ENCODE measurements around the gene CLEC18B.
A peak's percentile ranks its signal among the peaks of the same experiment; 100 is the strongest.
"Not testable (repeated sequence)": the region's sequence is repeated elsewhere in the genome, so short reads cannot be mapped to it uniquely, and the experiment has no call there.

Gene CLEC18B

DNA sequence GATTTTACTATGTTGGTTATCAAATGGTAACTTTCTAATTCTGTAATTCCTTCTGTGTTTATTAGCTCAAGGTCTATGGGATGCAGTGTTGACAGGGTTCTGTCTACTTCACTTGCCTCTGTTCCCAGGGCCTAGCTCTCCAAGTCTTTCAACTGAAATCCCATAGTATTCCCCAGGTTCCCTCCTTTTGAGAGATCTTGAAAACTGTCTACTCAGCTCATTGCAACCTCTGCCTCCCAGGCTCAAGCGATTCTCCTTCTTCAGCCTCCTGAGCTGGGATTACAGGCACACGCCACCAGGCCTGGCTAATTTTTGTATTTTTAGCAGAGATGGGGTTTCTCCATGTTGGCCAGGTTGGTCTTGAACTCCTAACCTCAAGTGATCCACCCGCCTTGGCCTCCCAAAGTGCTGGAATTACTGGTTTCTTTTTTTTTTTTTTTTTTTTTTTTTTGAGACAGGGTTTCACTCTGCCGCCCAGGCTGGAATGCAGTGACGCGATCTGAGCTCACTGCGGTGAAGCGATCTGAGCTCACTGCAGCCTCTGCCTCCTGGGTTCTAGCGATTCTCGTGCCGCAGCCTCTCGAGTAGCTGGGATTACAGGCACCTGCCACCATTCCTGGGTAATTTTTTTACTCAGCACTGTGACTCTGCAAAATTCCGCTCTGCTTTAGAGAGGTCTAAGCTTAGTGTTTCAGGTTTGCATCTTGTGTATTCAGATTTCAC is 22.5 kb upstream of the CLEC18B start:
- not testable (repeated sequence) for DNase-seq (ENCODE audit: low spot score)

DNA sequence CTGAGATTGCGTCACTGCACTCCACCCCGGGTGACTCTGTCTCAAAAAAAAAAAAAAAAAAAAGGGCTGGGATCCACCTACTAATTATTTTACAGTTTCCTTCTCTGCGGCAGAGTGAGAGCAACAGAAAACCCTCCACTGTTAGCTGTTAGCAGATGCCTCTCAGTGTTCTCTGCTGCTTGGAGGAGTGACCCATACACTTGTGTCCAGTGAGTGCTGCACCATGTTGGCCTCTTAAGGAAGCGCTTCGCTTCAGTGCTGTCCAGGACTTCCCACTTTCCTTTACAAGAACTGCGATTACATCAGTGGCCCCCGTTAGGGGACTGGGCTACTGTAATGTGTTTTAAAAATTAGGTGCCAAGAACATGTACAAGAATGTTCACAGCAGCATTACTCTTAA is 18.4 kb upstream of the CLEC18B start:
- no peak for DNase-seq (ENCODE audit: low spot score)

DNA sequence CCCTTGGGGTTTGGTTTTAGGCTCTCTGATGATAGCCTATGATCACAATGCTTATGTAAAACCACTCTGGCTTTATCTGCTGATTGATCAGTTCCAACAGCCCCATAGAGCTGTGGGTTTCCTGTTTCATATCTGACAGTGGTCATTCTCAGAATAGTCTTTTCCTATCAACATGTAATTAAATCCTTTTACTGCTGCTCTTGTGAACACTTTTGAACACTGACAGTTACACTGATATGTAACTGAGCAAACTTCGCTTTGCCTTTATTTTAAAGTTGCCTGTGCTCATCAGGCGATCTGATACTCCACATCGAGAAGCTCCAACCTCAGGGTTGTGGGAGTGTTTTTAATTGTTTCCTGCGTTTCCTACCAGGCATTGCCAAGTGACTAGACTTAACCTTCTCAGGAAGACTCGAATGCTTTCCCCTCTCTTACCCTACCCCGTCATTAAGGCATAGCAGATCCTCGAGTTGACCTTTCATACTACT is 17.3 kb upstream of the CLEC18B start:
- no peak for DNase-seq (ENCODE audit: low spot score)

DNA sequence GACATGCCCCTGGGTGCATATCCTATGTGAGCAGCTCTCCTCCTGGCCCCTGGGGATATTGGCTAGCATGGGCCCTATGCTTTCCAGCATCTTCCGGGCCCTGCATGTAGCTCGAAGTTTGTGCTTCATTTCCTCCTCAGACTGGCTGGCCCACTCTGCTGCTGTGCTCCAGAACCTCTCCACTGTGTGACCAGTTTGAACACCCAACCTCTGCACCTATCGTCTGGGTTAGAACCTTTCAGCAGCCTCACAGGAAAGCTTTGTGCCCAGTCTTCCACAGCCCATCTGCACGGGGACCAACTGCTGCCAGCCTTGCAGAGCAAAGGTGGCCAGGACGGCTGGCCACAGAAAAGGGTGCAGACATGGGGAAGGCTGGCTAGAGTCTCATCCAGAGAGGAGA is 10.2 kb upstream of the CLEC18B start:
- no peak for DNase-seq (ENCODE audit: low spot score)

DNA sequence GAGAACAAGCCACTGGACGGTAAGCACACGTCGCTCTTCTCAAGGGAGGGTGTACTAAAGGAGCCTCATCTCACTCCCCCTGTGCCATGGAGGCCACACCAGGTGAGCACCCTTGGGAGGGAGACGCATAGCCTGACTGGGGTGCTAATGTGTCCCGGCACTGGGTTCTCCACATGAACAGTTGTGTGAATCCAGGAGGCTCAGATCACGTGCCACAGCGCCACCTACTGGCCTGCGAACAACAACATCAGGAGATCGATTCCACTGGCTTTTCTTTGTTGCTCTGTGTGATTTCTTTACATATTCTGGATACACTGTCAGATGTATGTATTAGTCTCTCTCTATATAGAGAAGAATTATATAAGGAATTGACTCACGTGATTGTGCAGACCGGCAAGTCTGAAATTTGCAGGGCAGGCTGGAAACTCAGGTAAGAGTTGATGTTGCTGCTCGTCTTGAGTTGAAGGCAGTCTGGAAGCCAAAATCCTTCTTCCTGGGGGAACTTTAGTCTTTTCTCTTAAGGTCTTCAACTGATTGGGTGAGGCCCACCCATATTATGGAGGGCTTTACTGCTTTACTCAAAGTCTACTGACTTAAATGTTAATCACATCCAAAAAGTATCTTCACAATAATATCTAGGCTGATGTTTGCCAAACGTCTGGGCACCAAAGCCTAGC is 8.9 kb upstream of the CLEC18B start:
- peak; percentile 63 for DNase-seq (ENCODE audit: low spot score)

DNA sequence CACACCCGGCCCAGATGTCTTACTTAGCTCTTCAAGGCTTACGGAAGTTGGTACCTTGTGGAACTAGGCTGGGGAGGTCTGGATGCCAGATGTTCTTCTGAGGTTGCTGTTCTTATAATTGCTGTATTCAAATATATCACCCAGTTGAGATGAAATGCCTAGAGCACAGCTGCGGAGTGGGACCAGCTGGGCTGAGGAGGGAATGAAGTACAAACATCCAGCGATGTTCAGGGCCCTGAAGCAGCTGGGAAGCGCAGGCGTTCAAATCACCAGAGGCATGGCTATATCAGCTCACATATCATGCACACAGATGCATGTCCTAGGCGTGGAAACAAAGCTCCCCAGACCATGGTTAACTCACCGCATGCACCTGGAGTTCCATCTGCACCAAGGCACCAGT is 7.2 kb upstream of the CLEC18B start:
- DNase-seq (ENCODE audit: low spot score): not testable (repeated sequence)

DNA sequence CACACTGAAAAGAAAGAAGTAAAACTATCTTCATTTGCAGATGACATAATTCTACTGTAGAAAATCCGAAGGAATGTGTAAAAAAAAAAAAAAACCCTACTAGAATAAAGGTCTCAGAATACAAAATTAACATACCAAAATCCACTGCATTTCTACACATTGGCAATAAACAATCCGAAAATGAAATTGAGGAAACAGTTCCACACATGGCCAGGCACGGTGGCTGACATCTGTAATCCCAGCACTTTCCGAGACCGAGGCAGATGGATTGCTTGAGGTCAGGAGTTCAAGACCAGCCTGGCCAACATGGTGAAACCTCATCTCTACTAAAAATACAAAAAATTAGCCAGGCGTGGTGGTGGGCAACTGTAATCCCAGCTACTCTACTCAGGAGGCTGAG is 4.5 kb upstream of the CLEC18B start:
- not testable (repeated sequence) for DNase-seq (ENCODE audit: low spot score)

DNA sequence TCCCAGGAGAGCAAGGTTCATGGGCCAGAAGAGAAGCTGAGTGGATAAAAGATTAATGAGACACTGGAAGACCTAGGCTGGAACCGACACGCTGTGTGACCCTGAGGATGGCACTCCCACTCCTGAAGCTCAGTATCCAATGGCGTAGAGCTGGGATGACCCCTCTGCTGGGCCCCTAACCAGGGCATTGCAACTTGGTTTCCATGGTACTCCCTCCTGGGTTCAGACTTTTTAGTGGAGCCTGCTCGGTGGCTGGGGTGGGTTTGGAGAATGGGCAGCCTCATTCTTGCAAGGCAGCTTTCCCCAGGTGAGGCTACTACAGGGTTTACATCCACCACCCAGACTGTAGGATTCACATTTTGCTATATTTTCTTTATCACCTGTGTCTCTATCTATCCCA is 2.4 kb upstream of the CLEC18B start:
- DNase-seq (ENCODE audit: low spot score): not testable (repeated sequence)

DNA sequence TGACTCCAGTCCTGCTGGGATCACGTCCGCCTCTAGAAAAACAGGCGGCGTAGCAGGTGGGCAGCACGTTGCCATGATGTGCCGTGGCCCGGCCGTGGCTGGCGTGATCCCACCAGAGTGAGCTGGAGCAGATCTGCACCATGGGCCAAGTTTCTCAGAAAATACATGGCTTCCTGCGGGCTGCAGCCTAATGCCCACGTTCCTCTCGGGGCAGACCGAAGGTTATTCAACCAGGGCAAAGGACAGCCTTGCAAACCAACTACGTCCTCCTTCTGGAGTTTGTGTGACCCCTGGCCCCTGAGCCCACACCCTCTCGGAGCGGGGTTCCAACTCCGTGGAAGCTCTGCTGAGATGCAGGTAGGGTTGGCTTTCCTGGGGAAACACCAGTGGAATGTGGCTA is 808 bp upstream of the CLEC18B start:
- DNase-seq (ENCODE audit: low spot score): not testable (repeated sequence)

DNA sequence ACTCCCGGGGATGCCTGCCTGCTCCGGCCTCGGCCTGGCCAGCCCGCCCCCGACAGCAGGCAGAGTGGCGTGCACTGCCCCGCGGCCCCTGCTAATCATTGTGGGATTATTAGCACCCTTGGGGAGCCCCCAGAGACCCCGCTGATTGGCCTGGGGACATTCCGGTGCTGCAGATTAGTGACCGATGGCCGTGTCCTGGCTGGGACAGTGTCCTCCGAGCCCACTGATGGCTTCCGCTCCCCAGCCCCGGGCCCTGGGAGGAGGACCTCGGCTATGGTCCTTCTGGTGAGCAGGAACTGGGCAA is 156 bp upstream of the CLEC18B start:
- not testable (repeated sequence) for DNase-seq (ENCODE audit: low spot score)

DNA sequence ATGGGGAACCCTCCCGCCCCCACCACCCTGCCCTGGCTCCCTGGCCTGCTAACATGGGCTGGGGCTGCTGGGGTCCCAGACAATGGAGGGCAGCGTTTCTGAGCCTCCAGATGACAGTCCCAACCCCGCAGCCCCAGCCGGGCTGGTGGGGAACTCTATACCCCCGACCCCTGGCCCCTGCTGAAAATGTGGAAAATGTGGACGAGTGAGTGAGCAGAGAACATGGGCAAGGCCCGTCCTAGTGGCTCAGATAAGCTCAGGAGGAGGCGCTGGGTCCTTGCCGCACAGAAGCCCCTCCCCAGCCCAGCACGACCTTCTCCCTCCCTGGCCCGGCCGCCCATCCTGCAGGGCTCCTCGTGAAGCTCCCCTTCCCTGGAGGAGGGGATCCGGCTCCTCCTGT is 1.5 kb downstream of the CLEC18B start:
- DNase-seq (ENCODE audit: low spot score): not testable (repeated sequence)

DNA sequence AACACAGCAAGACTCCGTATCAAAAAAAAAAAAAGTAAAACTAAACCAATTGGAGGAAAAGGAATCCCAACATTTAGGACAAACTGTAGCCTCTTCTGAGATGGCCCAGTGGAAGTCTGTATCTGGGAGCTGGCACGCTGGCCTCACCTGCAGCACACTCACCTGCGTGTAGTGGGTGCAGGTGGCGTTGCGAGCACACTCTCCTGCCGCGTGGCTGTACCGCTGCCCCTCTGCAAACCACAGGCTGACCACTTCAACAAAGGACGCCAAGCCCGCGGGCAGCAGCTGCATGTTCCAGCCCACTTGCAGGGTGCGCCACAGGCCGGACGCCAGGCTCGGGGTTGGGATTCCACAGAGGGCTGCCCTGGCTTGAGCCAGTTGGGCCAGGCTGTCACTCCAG is 3.4 kb downstream of the CLEC18B start:
- DNase-seq (ENCODE audit: low spot score): not testable (repeated sequence)

DNA sequence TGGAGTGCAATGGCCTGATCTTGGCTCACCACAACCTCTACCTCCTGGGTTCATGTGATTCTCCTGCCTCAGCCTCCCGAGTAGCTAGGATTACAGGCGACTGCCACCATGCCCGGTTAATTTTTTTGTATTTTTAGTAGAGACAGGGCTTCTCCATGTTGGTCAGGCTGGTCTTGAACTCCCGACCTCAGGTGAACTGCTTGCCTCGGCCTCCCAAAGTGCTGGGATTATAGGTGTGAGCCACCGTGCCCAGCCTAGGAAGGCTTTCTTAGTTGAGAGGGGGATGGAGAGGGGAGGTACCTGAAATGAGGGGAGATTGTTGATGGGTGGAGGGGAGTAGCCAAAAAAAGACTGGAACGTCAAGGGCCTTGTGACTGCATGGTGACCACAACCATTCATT is 7.4 kb downstream of the CLEC18B start:
- DNase-seq (ENCODE audit: low spot score): not testable (repeated sequence)

DNA sequence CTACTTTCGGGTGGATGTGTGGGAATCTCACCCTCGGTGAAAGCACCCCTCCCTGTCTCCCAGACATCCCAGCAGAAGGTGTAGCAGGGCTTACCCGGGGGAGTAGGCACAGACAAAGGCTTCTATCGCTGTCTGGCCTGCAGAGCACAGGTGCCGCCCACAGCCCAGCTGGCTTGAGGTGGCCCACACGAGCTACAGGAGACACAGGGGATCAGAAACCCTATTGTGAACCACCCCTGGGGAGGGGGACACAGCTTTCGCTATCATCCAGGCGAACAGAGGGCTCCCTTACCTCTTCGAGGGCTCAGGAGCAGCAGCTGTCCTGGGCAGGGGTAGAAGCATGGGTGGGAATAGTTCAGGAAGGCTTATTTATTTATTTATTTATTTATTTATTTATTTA is 7.8 kb downstream of the CLEC18B start:
- not testable (repeated sequence) for DNase-seq (ENCODE audit: low spot score)

DNA sequence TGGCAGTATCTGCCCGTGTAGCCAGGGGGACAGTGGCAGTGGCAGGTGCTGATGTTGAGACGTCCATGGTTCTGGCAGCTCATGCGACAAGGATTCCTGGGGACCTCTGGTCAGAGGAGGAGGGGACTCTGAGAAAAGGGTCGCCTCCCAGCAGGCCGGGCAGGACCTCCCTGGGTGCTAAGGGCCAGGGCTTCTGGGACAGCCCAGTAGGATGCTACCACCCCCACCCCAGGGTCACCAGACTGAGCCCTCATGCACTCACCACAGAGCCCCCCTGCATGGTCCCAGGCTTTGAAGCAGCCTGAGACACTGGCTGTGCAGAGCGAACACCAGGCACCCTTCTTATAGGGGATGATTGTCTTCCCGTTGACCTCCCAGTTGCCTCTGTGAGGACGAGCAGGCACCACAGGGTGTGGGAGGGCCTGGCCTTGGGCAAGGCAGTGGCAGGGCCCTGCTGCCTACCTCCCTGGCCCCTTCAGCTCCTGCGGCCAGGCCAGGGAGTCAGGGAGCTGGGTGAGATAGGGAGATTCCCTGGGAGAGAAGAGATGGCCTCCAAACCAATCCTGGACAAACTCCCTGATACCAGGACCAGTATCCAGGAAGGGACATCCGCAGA is 8.4 kb downstream of the CLEC18B start:
- DNase-seq (ENCODE audit: low spot score): not testable (repeated sequence)

DNA sequence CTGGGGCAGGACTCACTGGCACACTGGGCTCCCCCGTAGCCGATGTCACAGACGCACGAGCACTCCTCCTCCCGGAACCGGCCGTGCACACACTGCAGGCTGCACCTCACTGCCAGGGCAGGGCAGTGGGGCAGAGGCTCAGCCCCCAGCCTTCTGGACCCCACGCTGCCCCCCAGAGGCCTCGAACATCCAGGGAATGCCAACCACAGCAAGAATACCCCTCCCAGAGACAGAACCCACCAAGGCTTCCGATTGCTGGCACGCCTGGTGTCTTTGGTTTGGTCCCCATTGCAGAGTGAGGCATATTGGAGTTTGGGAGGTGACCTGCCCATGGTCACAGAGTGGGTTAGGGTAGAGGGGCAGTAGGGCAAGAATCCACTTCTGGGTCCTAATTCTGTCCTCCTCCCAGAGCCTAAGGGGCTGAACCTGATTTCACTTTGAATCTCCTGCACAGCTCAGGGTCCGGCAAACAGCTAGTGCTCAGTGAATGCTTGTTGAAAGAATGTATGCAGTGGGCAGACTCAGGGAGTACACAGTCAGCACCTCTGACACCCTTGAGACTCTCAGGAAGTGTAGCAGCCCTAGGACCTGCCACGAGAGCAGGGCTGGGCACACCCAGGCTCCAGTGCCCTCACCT is 9.0 kb downstream of the CLEC18B start:
- not testable (repeated sequence) for DNase-seq (ENCODE audit: low spot score)

DNA sequence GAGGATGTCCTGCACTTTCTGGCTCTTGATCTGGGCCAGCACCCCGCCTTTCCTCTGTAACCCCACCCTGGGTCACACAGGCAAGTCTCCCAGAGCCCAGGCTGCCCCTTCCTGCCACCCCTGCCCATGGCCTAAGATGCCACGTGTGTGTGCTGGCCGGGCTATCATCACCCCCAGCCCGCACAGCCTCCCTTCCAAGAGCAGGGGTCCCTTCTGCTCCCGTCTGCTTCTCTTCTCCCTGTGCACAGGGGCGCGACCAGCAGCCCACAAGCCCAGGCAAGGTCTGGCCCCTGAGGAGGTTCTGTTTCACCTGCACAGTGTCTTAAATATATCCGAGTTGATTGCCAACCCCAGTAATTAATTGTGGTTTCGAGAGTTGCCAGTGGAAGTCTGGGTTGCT is 10.3 kb downstream of the CLEC18B start:
- not testable (repeated sequence) for DNase-seq (ENCODE audit: low spot score)

DNA sequence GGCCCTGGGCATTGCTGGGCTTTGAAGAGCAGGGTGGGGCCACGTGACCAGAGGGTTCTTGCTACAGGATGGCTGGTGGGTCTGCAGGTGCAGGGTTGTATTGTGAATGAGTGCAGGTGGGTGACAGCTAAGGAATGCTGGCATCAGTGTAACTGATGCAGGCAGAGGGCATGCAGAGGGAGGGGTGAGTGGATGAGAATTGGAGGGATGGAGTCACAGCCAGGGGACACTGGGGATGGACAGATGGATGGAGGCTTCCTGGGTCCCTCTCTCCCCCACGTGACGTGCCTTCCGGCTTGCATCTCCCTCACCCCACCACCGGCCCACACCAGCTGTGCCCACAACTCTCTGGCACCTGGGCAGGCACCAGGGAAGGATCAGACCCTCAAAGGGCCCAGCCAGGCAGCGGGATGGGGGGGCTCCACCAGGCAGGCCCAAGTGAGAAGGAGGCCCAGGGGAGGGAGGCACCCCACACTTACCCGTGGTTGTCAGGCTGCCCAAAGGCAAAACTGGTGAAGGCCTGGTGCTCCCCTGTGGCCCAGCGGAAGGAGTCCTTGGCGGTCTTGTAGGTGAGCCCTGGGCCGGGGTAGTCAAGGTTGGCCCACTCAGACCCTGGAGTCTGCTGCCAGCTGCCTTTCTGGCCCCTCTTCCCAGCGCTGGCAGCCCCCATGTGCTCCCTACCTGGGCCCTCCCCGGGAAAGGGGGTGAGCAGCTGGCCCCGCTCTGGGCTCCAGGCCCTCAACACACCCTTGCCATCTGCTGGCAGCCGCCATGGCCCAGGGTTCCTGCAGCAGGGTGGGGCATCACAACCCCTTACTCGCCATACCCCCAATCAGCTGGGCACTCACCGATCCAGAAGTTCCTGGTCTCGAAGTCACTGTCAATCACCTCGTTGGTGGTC is 11.0 kb downstream of the CLEC18B start:
- not testable (repeated sequence) for DNase-seq (ENCODE audit: low spot score)

DNA sequence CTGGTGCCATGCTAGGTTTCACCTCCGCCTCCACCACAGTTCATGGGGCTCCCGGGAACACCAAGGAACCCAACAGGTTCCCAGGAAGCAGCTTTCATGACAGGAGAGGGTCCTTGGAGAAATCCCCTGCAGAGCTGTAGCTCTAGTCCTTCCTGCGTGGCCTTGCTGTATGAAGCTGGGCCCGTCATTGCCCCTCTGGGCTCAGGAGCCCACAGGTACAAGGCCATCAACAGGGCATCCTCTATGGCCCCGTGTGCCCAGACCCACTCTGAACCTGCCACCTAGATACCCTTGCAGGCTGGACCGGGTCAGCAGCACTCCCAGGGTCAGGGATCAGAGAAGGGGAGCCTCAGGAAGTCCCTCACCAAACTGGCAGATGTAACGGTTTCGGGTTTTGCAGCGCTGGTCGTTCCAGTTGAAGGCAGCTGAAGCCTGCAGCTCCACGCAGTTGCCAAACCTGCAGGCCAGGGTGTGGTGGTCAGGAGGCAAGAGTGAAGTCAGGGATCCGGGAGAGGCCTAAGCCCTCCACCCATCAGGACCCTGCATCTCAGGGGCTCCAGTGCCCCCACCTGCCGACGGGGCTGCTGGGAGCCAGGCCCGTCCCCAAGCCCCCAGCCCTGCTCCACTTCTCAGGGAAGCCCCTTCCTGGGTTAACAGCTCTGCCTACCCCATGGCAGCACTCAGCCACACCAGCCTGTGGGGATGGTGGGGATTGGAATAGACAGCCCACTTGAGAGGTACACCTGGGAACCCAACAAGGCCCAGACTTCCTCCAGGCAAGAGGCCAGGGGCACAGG is 11.9 kb downstream of the CLEC18B start:
- not testable (repeated sequence) for DNase-seq (ENCODE audit: low spot score)

DNA sequence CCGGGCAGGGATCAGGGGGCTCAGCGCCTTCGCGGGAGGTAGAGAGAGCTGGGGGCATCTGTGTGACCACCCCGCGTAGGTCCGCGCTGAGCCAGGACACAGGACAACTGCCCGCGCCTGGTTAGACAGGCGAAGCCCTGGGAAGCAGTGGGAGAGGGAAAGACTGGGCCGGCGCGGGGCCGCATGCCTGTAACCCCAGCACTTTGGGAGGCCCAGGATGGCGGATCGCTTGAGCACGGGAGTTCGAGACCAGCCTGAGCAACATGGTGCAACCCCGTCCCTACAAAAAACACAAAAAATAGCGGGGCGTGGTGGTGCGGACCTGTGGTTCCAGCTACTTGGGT is 13.9 kb downstream of the CLEC18B start:
- not testable (repeated sequence) for DNase-seq (ENCODE audit: low spot score)
